Caco-2 (cell line): Measurements from ENCODE around the gene BPNT1. TPM values are rescaled to one million over a fixed set of nuclear protein-coding genes. Genes with fewer than 3 reads are reported as not detected.

Source experiments
- BruUV-seq: library from RNA; stranded (reverse); fragments of 400-500 nt; replicated peaks from 2 replicates; lab custom pipeline; 2021; lab: Mats Ljungman, UMichigan
- CTCF ChIA-PET: fragments of 300-600 bp; sonication (Branson Sonifier 250); formaldehyde crosslinking; loops from one replicate; lab custom pipeline; 2022; ENCODE audit warnings: antibody characterized with exemption; lab: Charles Lee
- POLR2A ChIA-PET: fragments of 300-600 bp; sonication (Branson Sonifier 250); formaldehyde crosslinking; loops from one replicate; lab custom pipeline; 2022; ENCODE audit warnings: antibody characterized with exemption; lab: Charles Lee
- DNase-seq, 2 experiments: peaks; one replicate each; pipeline versions ENCODE4 v3.0.0 to v3.0.0-alpha.2; 2020 to 2022
- H3K27me3 ChIP-seq: replicated peaks from 2 replicates; pipeline ENCODE4 v1.6.0; 2011; ENCODE audit warnings: low read length; ENCODE audit not compliant: control insufficient read depth, insufficient read depth
- H3K36me3 ChIP-seq: 2 replicates; pipeline ENCODE4 v1.5.1; 2011; ENCODE audit warnings: low read length; ENCODE audit not compliant: control insufficient read depth, insufficient read depth
- H3K4me1 ChIP-seq: fragments of 250-450 bp; sonication (Bioruptor Pico); 2 replicates; pipeline ENCODE4 v1.5.1; 2020; ENCODE audit warnings: mild to moderate bottlenecking
- H3K4me3 ChIP-seq: 2 replicates; pipeline ENCODE4 v1.5.1; 2011; ENCODE audit warnings: low read depth, mild to moderate bottlenecking, control low read depth, low read length
- H3K9me3 ChIP-seq: fragments of 250-450 bp; sonication (Bioruptor Pico); 2 replicates; pipeline ENCODE4 v1.5.1; 2020; ENCODE audit warnings: mild to moderate bottlenecking, moderate library complexity
- H3K27ac Mint-ChIP-seq: one replicate; pipeline ENCODE4 v1.8.0; 2022; ENCODE audit warnings: mixed read lengths; ENCODE audit not compliant: unreplicated experiment
- H3K27me3 Mint-ChIP-seq: one replicate; pipeline ENCODE4 v1.8.0; 2022; ENCODE audit warnings: mixed read lengths; ENCODE audit not compliant: insufficient read depth, unreplicated experiment
- H3K36me3 Mint-ChIP-seq: one replicate; pipeline ENCODE4 v1.8.0; 2022; ENCODE audit warnings: mild to moderate bottlenecking, mixed read lengths; ENCODE audit not compliant: insufficient read depth, unreplicated experiment
- H3K4me1 Mint-ChIP-seq: one replicate; pipeline ENCODE4 v1.8.0; 2022; ENCODE audit warnings: low read depth, mixed read lengths; ENCODE audit not compliant: unreplicated experiment
- H3K4me3 Mint-ChIP-seq: one replicate; pipeline ENCODE4 v1.8.0; 2022; ENCODE audit warnings: mild to moderate bottlenecking, moderate library complexity, mixed read lengths; ENCODE audit not compliant: unreplicated experiment
- H3K9me3 Mint-ChIP-seq: one replicate; pipeline ENCODE4 v1.8.0; 2022; ENCODE audit warnings: mixed read lengths; ENCODE audit not compliant: unreplicated experiment
- CTCF ChIP-seq, 2 experiments: fragments of 200-600 bp in 1 of 2; IDR thresholded peaks; 1 replicate in 1 of 2; 2 replicates in 1 of 2; pipeline versions ENCODE4 v1.5.1 to v1.8.0; 2011 to 2022; ENCODE audit warnings: antibody characterized with exemption in 1 of 2, control low read depth in 1 of 2, inconsistent platforms in 1 of 2, low read depth in 1 of 2, low read length in 1 of 2, mild to moderate bottlenecking in 1 of 2, moderate library complexity in 1 of 2; ENCODE audit not compliant: insufficient read depth in 1 of 2, severe bottlenecking in 1 of 2, unreplicated experiment in 1 of 2
- intact Hi-C: fragments of 100-400 bp; cut with micrococcal nuclease; formaldehyde crosslinking; loops from one replicate; pipeline ENCODE4 v1.10.0; 2022; ENCODE audit not compliant: unreplicated experiment
- total RNA-seq: library from RNA; stranded (reverse); gene quantifications from 2 replicates; pipeline ENCODE4 v1.2.3, GENCODE V29; 2022

Gene BPNT1
- total RNA-seq, 1 experiment from 2014 or later, result 25.0 TPM

DNA sequence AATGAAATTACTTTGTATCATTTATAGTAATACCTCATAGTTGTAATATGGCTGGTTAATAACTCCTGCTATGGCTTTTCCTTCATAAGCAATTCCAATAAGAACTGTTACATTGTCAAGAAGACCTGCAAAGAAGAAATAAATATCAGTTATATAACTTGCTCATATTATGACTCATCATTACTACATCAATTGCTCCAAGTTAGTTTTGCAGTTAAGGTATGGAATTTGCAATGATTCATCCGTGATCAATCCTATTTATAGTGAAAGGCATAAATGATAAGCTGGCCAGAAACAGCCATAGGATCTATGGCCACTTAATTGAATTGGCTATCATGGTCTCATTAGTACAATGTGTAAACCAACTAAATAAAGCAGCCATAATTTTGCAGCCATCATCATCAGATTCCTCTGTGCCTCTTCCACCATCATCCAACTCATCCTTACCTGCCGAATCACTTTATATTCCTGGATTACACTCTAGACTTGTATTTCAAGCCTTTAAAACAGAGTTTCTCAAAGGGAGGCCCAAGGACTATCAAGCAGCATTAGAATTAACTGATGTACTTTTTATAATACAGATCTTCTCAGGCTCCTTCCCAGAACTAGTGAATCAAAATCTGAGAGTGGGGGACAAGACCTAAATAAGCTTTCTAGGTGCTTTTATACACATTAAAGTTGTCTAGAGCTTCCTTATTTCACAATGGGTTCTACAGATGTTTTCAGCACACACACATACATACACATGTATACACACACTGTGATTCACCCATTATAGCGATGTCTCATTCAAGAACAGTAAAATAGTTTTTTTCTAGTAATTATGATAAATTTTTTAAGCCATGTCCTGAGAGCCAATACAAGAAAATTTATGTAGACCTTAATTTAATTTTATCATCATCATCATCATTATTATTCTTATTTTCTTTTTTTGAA is 22.1 kb downstream of the BPNT1 start:
- TF ChIP-seq CTCF (IDR thresholded peaks at IDR 0.05; ENCODE audit: insufficient read depth in 1 of 2, low read depth in 1 of 2, low read length in 1 of 2, severe bottlenecking in 1 of 2, unreplicated experiment in 1 of 2), result no peak
- H3K9me3 ChIP-seq, result no peaks in the 10 kb centered on the region
- H3K4me1 ChIP-seq, result no peaks in the 10 kb centered on the region
- no peaks in the 10 kb centered on the region for H3K36me3 ChIP-seq
- Mint-ChIP-seq H3K27me3 (no peaks in the 10 kb centered on the region), H3K27ac (no peak overlapping the region), H3K36me3 (peaks cover 14% of the 10 kb centered on the region), H3K9me3 (no peaks in the 10 kb centered on the region), H3K4me3 (no peak overlapping the region), H3K4me1 (no peaks in the 10 kb centered on the region)
- intact Hi-C loops, result no loop called here
- POLR2A ChIA-PET, result no interaction called here
- no TSS peak for BruUV-seq
- CTCF ChIA-PET, result no interaction called here
- DNase-seq, result no peak
- no peak overlapping the region for H3K4me3 ChIP-seq
- no peaks in the 10 kb centered on the region for H3K27me3 ChIP-seq

- no peak for TF ChIP-seq CTCF (IDR thresholded peaks at IDR 0.05; ENCODE audit: insufficient read depth in 1 of 2, low read depth in 1 of 2, low read length in 1 of 2, severe bottlenecking in 1 of 2, unreplicated experiment in 1 of 2)
- intact Hi-C loops, result no loop called here
- H3K36me3 ChIP-seq, result no peaks in the 10 kb centered on the region
- no peaks in the 10 kb centered on the region for H3K9me3 Mint-ChIP-seq
- H3K9me3 ChIP-seq, result no peaks in the 10 kb centered on the region
- BruUV-seq, result no TSS peak
- no peaks in the 10 kb centered on the region for H3K27me3 Mint-ChIP-seq
- H3K4me1 ChIP-seq, result no peaks in the 10 kb centered on the region
- ChIA-PET CTCF (no interaction called here), POLR2A (no interaction called here)
- peaks cover 5% of the 10 kb centered on the region for H3K36me3 Mint-ChIP-seq
- no peak overlapping the region for H3K4me3 ChIP-seq
- no peaks in the 10 kb centered on the region for H3K4me1 Mint-ChIP-seq
- no peak overlapping the region for H3K4me3 Mint-ChIP-seq
- H3K27me3 ChIP-seq, result no peaks in the 10 kb centered on the region
- DNase-seq, result no peak
- no peak overlapping the region for H3K27ac Mint-ChIP-seq
These were observed 27.0 kb downstream of the BPNT1 start for GRCh38 chr1:220062629-220063028.

GRCh38 chr1:220060876-220061275 is 28.7 kb downstream of the BPNT1 start:
- H3K4me1 ChIP-seq, result no peaks in the 10 kb centered on the region
- peaks cover 5% of the 10 kb centered on the region for H3K36me3 Mint-ChIP-seq
- H3K27ac Mint-ChIP-seq, result no peak overlapping the region
- H3K4me3 Mint-ChIP-seq, result no peak overlapping the region
- H3K4me3 ChIP-seq, result no peak overlapping the region
- H3K9me3 ChIP-seq, result no peaks in the 10 kb centered on the region
- H3K27me3 ChIP-seq, result no peaks in the 10 kb centered on the region
- intact Hi-C loops, result no loop called here
- H3K4me1 Mint-ChIP-seq, result no peaks in the 10 kb centered on the region
- no peak for TF ChIP-seq CTCF (IDR thresholded peaks at IDR 0.05; ENCODE audit: insufficient read depth in 1 of 2, low read depth in 1 of 2, low read length in 1 of 2, severe bottlenecking in 1 of 2, unreplicated experiment in 1 of 2)
- BruUV-seq, result no TSS peak
- H3K27me3 Mint-ChIP-seq, result no peaks in the 10 kb centered on the region
- POLR2A ChIA-PET, result no interaction called here
- CTCF ChIA-PET, result no interaction called here
- DNase-seq, result no peak
- no peaks in the 10 kb centered on the region for H3K36me3 ChIP-seq
- no peaks in the 10 kb centered on the region for H3K9me3 Mint-ChIP-seq
